GM21360 (cell line): ENCODE data around the gene SIGLECL1.
"Not testable (repeated sequence)": the region's sequence is repeated elsewhere in the genome, so short reads cannot be mapped to it uniquely, and the experiment has no call there.

Experiments used
- ATAC-seq: cut with Tn5 transposase; IDR thresholded peaks from one replicate; pipeline ENCODE4 v1.9.1; 2021; ENCODE audit warnings: mild to moderate bottlenecking, moderate library complexity; ENCODE audit not compliant: unreplicated experiment

SIGLECL1 gene

GRCh38 chr19:51250786-51251467, at the start of gene SIGLECL1:
Gene SIGLECL1, plus strand, starts transcription at chr19:51251080. Its CDS starts 12,993 bp downstream, at chr19:51264073.
- no peak for ATAC-seq

- ATAC-seq: no peak
Observed at GRCh38 chr19:51201712-51202111, 49.2 kb upstream of the SIGLECL1 start.

- no peak for ATAC-seq
Observed at GRCh38 chr19:51203916-51204315, 47.0 kb upstream of the SIGLECL1 start.

- ATAC-seq: no peak
Observed at GRCh38 chr19:51204321-51204720, 46.6 kb upstream of the SIGLECL1 start.

- ATAC-seq: no peak
Observed at GRCh38 chr19:51207747-51208146, 43.1 kb upstream of the SIGLECL1 start.

GRCh38 chr19:51210191-51210784, 40.6 kb upstream of the SIGLECL1 start:
- ATAC-seq: no peak

- not testable (repeated sequence) for ATAC-seq
Observed at GRCh38 chr19:51210874-51211361, 40.0 kb upstream of the SIGLECL1 start.

GRCh38 chr19:51211833-51212232, 39.0 kb upstream of the SIGLECL1 start:
- no peak for ATAC-seq

GRCh38 chr19:51219307-51219706, 31.6 kb upstream of the SIGLECL1 start:
- ATAC-seq: no peak

- no peak for ATAC-seq
Observed at GRCh38 chr19:51219971-51220370, 30.9 kb upstream of the SIGLECL1 start.

- ATAC-seq: no peak
Observed at GRCh38 chr19:51220996-51221395, 29.9 kb upstream of the SIGLECL1 start.

GRCh38 chr19:51224163-51224641, 26.7 kb upstream of the SIGLECL1 start:
- no peak for ATAC-seq

- not testable (repeated sequence) for ATAC-seq
Observed at GRCh38 chr19:51224898-51225393, 25.9 kb upstream of the SIGLECL1 start, which contains the start of gene CD33. Gene CD33, plus strand, starts transcription at chr19:51225080. Its CDS starts 39 bp downstream, at chr19:51225119.

- no peak for ATAC-seq
Observed at GRCh38 chr19:51226067-51226466, 24.8 kb upstream of the SIGLECL1 start.

- no peak for ATAC-seq
Observed at GRCh38 chr19:51227326-51227725, 23.6 kb upstream of the SIGLECL1 start.

- ATAC-seq: no peak
Observed at GRCh38 chr19:51227966-51228365, 22.9 kb upstream of the SIGLECL1 start.

- ATAC-seq: no peak
Observed at GRCh38 chr19:51240866-51241265, 10.0 kb upstream of the SIGLECL1 start.

- ATAC-seq: no peak
Observed at GRCh38 chr19:51242881-51243630, 7.8 kb upstream of the SIGLECL1 start.

- no peak for ATAC-seq
Observed at GRCh38 chr19:51246164-51246552, 4.7 kb upstream of the SIGLECL1 start.

GRCh38 chr19:51247972-51248590, 2.8 kb upstream of the SIGLECL1 start:
- no peak for ATAC-seq

- no peak for ATAC-seq
Observed at GRCh38 chr19:51251468-51251820, 564 bp downstream of the SIGLECL1 start.
